ENCODE data around the gene GLI1.

GLI1 gene

DNA sequence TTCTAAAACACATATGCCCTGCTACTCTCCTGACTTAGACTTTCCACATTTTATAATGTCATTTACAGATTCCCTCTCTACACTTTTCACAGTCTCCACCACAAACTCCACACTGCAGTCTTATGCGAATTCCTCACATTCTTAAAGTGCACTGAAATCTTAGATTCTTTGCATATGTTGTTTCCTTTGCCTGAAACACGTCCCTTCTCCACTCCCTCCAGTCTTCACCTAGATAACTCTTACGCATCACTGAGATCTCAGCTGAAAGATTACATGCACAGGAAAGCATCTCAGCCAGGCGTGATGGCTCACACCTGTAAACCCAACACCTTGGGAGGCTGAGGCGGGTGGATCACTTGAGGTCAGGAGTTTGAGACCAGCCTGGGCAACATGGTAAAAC is 23.9 kb downstream of the GLI1 start:
- Histone ChIP-seq H3K9ac (ENCODE audit: low read length in 5 of 5) (no peak overlapping the region), H3K36me3 (ENCODE audit: control insufficient read depth in 5 of 5, insufficient read depth in 5 of 5, low read length in 5 of 5) (no peaks in the 10 kb centered on the region), H3K27ac (ENCODE audit: low read depth, low read length) (no peak overlapping the region), H3K4me3 (ENCODE audit: low read depth in 1 of 5, low read length in 5 of 5) (no peak overlapping the region), H3K27me3 (ENCODE audit: control insufficient read depth in 5 of 5, insufficient read depth in 4 of 5, low read length in 5 of 5) (peaks cover 0 to 4% (median 0%) of the 10 kb centered on the region in 5 donors), H3K9me3 (ENCODE audit: control insufficient read depth in 5 of 5, low read length in 5 of 5) (no peaks in the 10 kb centered on the region), H3K4me1 (ENCODE audit: control insufficient read depth in 5 of 5, insufficient read depth in 5 of 5, low read length in 5 of 5) (peaks cover 0 to 22% (median 13%) of the 10 kb centered on the region in 5 donors)

DNA sequence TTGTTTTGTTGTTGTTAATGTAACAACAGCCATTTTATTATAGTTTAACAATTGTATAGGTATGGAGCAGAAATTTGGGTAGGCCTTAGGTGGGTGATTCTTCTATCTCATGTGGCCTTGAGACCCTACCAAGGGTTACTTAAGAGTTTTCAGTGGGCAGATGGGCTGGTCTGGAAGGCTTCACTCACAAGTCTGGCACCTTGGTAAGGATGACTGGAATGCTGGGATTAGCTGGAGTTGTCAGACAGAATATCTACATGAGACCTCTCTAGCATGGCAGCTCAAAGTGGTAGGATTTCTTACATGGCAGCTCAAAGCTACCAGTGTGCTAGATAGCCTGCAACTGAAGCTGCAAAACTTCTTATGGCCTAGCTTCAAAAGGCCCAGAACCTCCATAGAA is 26.1 kb downstream of the GLI1 start:
- Histone ChIP-seq H3K9me3 (ENCODE audit: control insufficient read depth in 5 of 5, low read length in 5 of 5) (no peaks in the 10 kb centered on the region), H3K4me3 (ENCODE audit: low read depth in 1 of 5, low read length in 5 of 5) (no peak overlapping the region), H3K4me1 (ENCODE audit: control insufficient read depth in 5 of 5, insufficient read depth in 5 of 5, low read length in 5 of 5) (peaks cover 0 to 20% (median 16%) of the 10 kb centered on the region in 5 donors), H3K36me3 (ENCODE audit: control insufficient read depth in 5 of 5, insufficient read depth in 5 of 5, low read length in 5 of 5) (peaks cover 0 to 18% (median 15%) of the 10 kb centered on the region in 5 donors), H3K27ac (ENCODE audit: low read depth, low read length) (no peak overlapping the region), H3K9ac (ENCODE audit: low read length in 5 of 5) (no peak overlapping the region), H3K27me3 (ENCODE audit: control insufficient read depth in 5 of 5, insufficient read depth in 4 of 5, low read length in 5 of 5) (peaks cover 0 to 2% (median 0%) of the 10 kb centered on the region in 5 donors)

GRCh38 chr12:57487055-57487596 is 27.5 kb downstream of the GLI1 start:
- peak overlapping the region; percentile 61 to 90 (median 86) for H3K4me3 ChIP-seq (ENCODE audit: low read depth in 1 of 5, low read length in 5 of 5)
- H3K27ac ChIP-seq (ENCODE audit: low read depth, low read length) = no peak overlapping the region
- peaks cover 8 to 29% (median 26%) of the 10 kb centered on the region in 5 donors for H3K36me3 ChIP-seq (ENCODE audit: control insufficient read depth in 5 of 5, insufficient read depth in 5 of 5, low read length in 5 of 5)
- H3K9me3 ChIP-seq (ENCODE audit: control insufficient read depth in 5 of 5, low read length in 5 of 5) = no peaks in the 10 kb centered on the region
- no peak overlapping the region for H3K9ac ChIP-seq (ENCODE audit: low read length in 5 of 5)
- no peaks in the 10 kb centered on the region for H3K27me3 ChIP-seq (ENCODE audit: control insufficient read depth in 5 of 5, insufficient read depth in 4 of 5, low read length in 5 of 5)
- peaks cover 0 to 20% (median 16%) of the 10 kb centered on the region in 5 donors for H3K4me1 ChIP-seq (ENCODE audit: control insufficient read depth in 5 of 5, insufficient read depth in 5 of 5, low read length in 5 of 5)

GRCh38 chr12:57487597-57488401 is 28.2 kb downstream of the GLI1 start, which contains the start of gene MARS1:
TSS of gene MARS1 (plus strand) at chr12:57488068. CDS start at chr12:57488091, 23 bp downstream.
- H3K36me3 ChIP-seq (ENCODE audit: control insufficient read depth in 5 of 5, insufficient read depth in 5 of 5, low read length in 5 of 5) = peaks cover 8 to 34% (median 31%) of the 10 kb centered on the region in 5 donors
- H3K9me3 ChIP-seq (ENCODE audit: control insufficient read depth in 5 of 5, low read length in 5 of 5) = no peaks in the 10 kb centered on the region
- H3K4me1 ChIP-seq (ENCODE audit: control insufficient read depth in 5 of 5, insufficient read depth in 5 of 5, low read length in 5 of 5) = peaks cover 0 to 20% (median 16%) of the 10 kb centered on the region in 5 donors
- no peaks in the 10 kb centered on the region for H3K27me3 ChIP-seq (ENCODE audit: control insufficient read depth in 5 of 5, insufficient read depth in 4 of 5, low read length in 5 of 5)
- peak within 1 kb of the TSS; percentile 12 to 96 (median 89) for H3K9ac ChIP-seq (ENCODE audit: low read length in 5 of 5)
- peak within 1 kb of the TSS; percentile 86 to 94 (median 88) for H3K4me3 ChIP-seq (ENCODE audit: low read depth in 1 of 5, low read length in 5 of 5)
- peak within 1 kb of the TSS; percentile 77 for H3K27ac ChIP-seq (ENCODE audit: low read depth, low read length)

GRCh38 chr12:57488402-57489156 is 29.0 kb downstream of the GLI1 start:
- H3K27ac ChIP-seq (ENCODE audit: low read depth, low read length) = peak overlapping the region; percentile 77
- no peaks in the 10 kb centered on the region for H3K27me3 ChIP-seq (ENCODE audit: control insufficient read depth in 5 of 5, insufficient read depth in 4 of 5, low read length in 5 of 5)

DNA sequence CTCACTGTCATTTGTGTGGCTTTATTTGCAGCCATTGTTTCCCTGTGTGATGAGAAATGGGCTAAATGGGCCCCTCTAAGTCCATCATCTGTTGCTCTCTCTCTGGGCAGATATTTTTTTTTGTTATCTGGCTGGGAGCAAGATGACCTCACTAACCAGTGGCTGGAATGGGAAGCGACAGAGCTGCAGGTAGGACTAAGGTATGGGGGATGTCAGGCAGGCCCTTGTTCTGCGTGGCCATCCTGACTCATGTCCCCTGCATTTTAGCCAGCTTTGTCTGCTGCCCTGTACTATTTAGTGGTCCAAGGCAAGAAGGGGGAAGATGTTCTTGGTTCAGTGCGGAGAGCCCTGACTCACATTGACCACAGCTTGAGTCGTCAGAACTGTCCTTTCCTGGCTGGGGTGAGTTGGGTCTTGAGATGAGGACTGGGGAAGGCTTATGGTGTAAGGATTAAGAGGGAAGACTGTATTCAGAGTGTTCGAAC is 29.6 kb downstream of the GLI1 start:
- Histone ChIP-seq H3K27ac (ENCODE audit: low read depth, low read length) (no peak overlapping the region), H3K36me3 (ENCODE audit: control insufficient read depth in 5 of 5, insufficient read depth in 5 of 5, low read length in 5 of 5) (peaks cover 8 to 37% (median 34%) of the 10 kb centered on the region in 5 donors), H3K4me1 (ENCODE audit: control insufficient read depth in 5 of 5, insufficient read depth in 5 of 5, low read length in 5 of 5) (peaks cover 0 to 20% (median 16%) of the 10 kb centered on the region in 5 donors), H3K9ac (ENCODE audit: low read length in 5 of 5) (peak overlapping the region in 4 of 5 donors; percentile 71 to 96 (median 92)), H3K9me3 (ENCODE audit: control insufficient read depth in 5 of 5, low read length in 5 of 5) (no peaks in the 10 kb centered on the region), H3K4me3 (ENCODE audit: low read depth in 1 of 5, low read length in 5 of 5) (peak overlapping the region in 2 of 5 donors; percentile 86 to 90), H3K27me3 (ENCODE audit: control insufficient read depth in 5 of 5, insufficient read depth in 4 of 5, low read length in 5 of 5) (no peaks in the 10 kb centered on the region)

More at GRCh38 chr12:57488402-57489156, 29.0 kb downstream of the GLI1 start:
- Histone ChIP-seq H3K4me1 (ENCODE audit: control insufficient read depth in 5 of 5, insufficient read depth in 5 of 5, low read length in 5 of 5) (peaks cover 0 to 20% (median 16%) of the 10 kb centered on the region in 5 donors), H3K9me3 (ENCODE audit: control insufficient read depth in 5 of 5, low read length in 5 of 5) (no peaks in the 10 kb centered on the region), H3K9ac (ENCODE audit: low read length in 5 of 5) (peak overlapping the region; percentile 12 to 96 (median 89)), H3K36me3 (ENCODE audit: control insufficient read depth in 5 of 5, insufficient read depth in 5 of 5, low read length in 5 of 5) (peaks cover 8 to 37% (median 34%) of the 10 kb centered on the region in 5 donors), H3K4me3 (ENCODE audit: low read depth in 1 of 5, low read length in 5 of 5) (peak overlapping the region; percentile 86 to 94 (median 88))

DNA sequence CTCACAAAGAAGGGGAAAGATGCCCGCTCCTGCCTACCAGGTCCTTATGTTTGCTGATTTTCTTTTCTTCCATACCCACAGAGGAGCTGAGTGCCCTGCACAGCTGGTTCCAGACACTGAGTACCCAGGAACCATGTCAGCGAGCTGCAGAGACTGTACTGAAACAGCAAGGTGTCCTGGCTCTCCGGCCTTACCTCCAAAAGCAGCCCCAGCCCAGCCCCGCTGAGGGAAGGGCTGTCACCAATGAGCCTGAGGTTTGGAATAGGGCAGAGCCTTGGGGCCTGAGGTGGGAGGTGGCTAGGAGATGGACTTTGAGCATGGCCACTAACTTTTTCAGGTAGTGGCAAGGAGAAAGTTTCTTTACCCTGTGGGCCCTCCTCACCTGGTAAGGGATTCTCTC is 30.5 kb downstream of the GLI1 start:
- Histone ChIP-seq H3K27me3 (ENCODE audit: control insufficient read depth in 5 of 5, insufficient read depth in 4 of 5, low read length in 5 of 5) (no peaks in the 10 kb centered on the region), H3K4me3 (ENCODE audit: low read depth in 1 of 5, low read length in 5 of 5) (no peak overlapping the region), H3K36me3 (ENCODE audit: control insufficient read depth in 5 of 5, insufficient read depth in 5 of 5, low read length in 5 of 5) (peaks cover 8 to 37% (median 34%) of the 10 kb centered on the region in 5 donors), H3K9ac (ENCODE audit: low read length in 5 of 5) (no peak overlapping the region), H3K9me3 (ENCODE audit: control insufficient read depth in 5 of 5, low read length in 5 of 5) (no peaks in the 10 kb centered on the region), H3K27ac (ENCODE audit: low read depth, low read length) (no peak overlapping the region), H3K4me1 (ENCODE audit: control insufficient read depth in 5 of 5, insufficient read depth in 5 of 5, low read length in 5 of 5) (peaks cover 0 to 20% (median 16%) of the 10 kb centered on the region in 5 donors)

- Histone ChIP-seq H3K27me3 (ENCODE audit: control insufficient read depth in 5 of 5, insufficient read depth in 4 of 5, low read length in 5 of 5) (no peaks in the 10 kb centered on the region), H3K27ac (ENCODE audit: low read depth, low read length) (no peak overlapping the region), H3K4me3 (ENCODE audit: low read depth in 1 of 5, low read length in 5 of 5) (no peak overlapping the region), H3K9me3 (ENCODE audit: control insufficient read depth in 5 of 5, low read length in 5 of 5) (no peaks in the 10 kb centered on the region), H3K4me1 (ENCODE audit: control insufficient read depth in 5 of 5, insufficient read depth in 5 of 5, low read length in 5 of 5) (peaks cover 0 to 20% (median 16%) of the 10 kb centered on the region in 5 donors), H3K36me3 (ENCODE audit: control insufficient read depth in 5 of 5, insufficient read depth in 5 of 5, low read length in 5 of 5) (peaks cover 8 to 46% (median 38%) of the 10 kb centered on the region in 5 donors), H3K9ac (ENCODE audit: low read length in 5 of 5) (no peak overlapping the region)
These were observed 32.1 kb downstream of the GLI1 start for GRCh38 chr12:57491393-57492280.
